GM12878 (cell line): ENCODE measurements around the gene ETHE1. TPM values are rescaled to one million over a fixed set of nuclear protein-coding genes. Genes with fewer than 3 reads are reported as not detected.

Experiments used
- ATAC-seq: fragments of 200-7000 bp; cut with Tn5 transposase; 3 replicates; pipeline ENCODE4 v1.9.1; 2020; ENCODE audit warnings: mild to moderate bottlenecking, moderate library complexity
- BruUV-seq: library from RNA; stranded (reverse); fragments of 400-500 nt; replicated peaks from 2 replicates; lab custom pipeline; 2021; lab: Mats Ljungman, UMichigan
- CTCF ChIA-PET: fragments of 300-600 bp; sonication (Branson Sonifier 250); formaldehyde crosslinking; extraction: SDS; loops from one replicate; lab custom pipeline; 2021; ENCODE audit warnings: inconsistent platforms; lab: Yijun Ruan, JAX
- POLR2A ChIA-PET: fragments of 350-600 bp; formaldehyde crosslinking; extraction: SDS; loops from one replicate; lab custom pipeline; 2021; ENCODE audit warnings: inconsistent platforms; lab: Charles Lee
- RAD21 ChIA-PET: fragments of 300-600 bp; sonication (Branson Sonifier 250); formaldehyde crosslinking; loops from one replicate; lab custom pipeline; 2023; ENCODE audit warnings: antibody characterized with exemption; ENCODE audit not compliant: unreplicated experiment; lab: Charles Lee
- SMC1A ChIA-PET: fragments of 300-600 bp; sonication (Branson Sonifier 250); formaldehyde crosslinking; loops from one replicate; lab custom pipeline; 2023; ENCODE audit not compliant: unreplicated experiment, uncharacterized antibody; lab: Charles Lee
- DNase-seq: peaks from one replicate; pipeline ENCODE4 v3.0.0-alpha.2; 2011; ENCODE audit warnings: low read depth, low spot score
- FAIRE-seq: peaks from 3 replicates; lab custom pipeline; 2011; peaks lifted over from hg19 to GRCh38; lab: Jason Lieb, UNC
- H2AFZ ChIP-seq: 2 replicates; pipeline ENCODE4 v1.6.0; 2011; ENCODE audit warnings: low read depth, low read length, control low read depth; ENCODE audit not compliant: control insufficient read depth
- H3K27ac ChIP-seq: 2 replicates; pipeline ENCODE4 v1.5.1; 2011; ENCODE audit warnings: control low read depth; ENCODE audit not compliant: control insufficient read depth, insufficient read depth
- H3K27me3 ChIP-seq, 2 experiments: replicated peaks in 1 of 2; 2 replicates each; pipeline versions ENCODE4 v1.6.0 to v1.6.1; 2011; ENCODE audit warnings: low read length in 1 of 2; ENCODE audit not compliant: control insufficient read depth in 2 of 2, insufficient read depth in 2 of 2
- H3K36me3 ChIP-seq, 2 experiments: 2 replicates each; pipeline ENCODE4 v1.5.1; 2011; ENCODE audit warnings: low read length in 1 of 2; ENCODE audit not compliant: control insufficient read depth in 2 of 2, insufficient read depth in 2 of 2
- H3K4me1 ChIP-seq: 2 replicates; pipeline ENCODE4 v1.6.1; 2011; ENCODE audit warnings: mild to moderate bottlenecking, low read length, moderate library complexity, mixed read lengths; ENCODE audit not compliant: control insufficient read depth, insufficient read depth
- H3K4me2 ChIP-seq: 2 replicates; pipeline ENCODE4 v1.6.0; 2011; ENCODE audit warnings: control low read depth; ENCODE audit not compliant: control insufficient read depth, insufficient read depth
- H3K4me3 ChIP-seq: fragments of 200-600 bp; sonication (generic); 2 replicates; pipeline ENCODE4 v1.5.1; 2016
- H3K79me2 ChIP-seq: 2 replicates; pipeline ENCODE4 v1.6.0; 2011; ENCODE audit warnings: low read length; ENCODE audit not compliant: control insufficient read depth, insufficient read depth
- H3K9ac ChIP-seq: 2 replicates; pipeline ENCODE4 v1.8.0; 2011; ENCODE audit warnings: low read length, control low read depth, mixed read lengths; ENCODE audit not compliant: control insufficient read depth, insufficient read depth
- H3K9me3 ChIP-seq: replicated peaks from 3 replicates; pipeline ENCODE4 v1.5.1; 2011; ENCODE audit warnings: mild to moderate bottlenecking, low read length; ENCODE audit not compliant: control insufficient read depth, insufficient read depth
- H4K20me1 ChIP-seq: 2 replicates; pipeline ENCODE4 v1.6.0; 2011; ENCODE audit not compliant: control insufficient read depth, insufficient read depth
- CTCF ChIP-seq, 3 experiments: IDR thresholded peaks in 2 of 3; conservative IDR thresholded peaks in 1 of 3; 2 replicates each; pipeline ENCODE4 v1.5.1; 2011; ENCODE audit warnings: low read depth in 3 of 3, low read length in 3 of 3, mild to moderate bottlenecking in 3 of 3, control low read depth in 2 of 3, moderate library complexity in 2 of 3, inconsistent platforms in 1 of 3, mixed read lengths in 1 of 3; ENCODE audit not compliant: control insufficient read depth in 2 of 3, insufficient read depth in 1 of 3; ENCODE audit errors: extremely low read depth in 1 of 3
- EZH2 ChIP-seq: IDR thresholded peaks from 2 replicates; pipeline ENCODE4 v1.6.1; 2012; ENCODE audit warnings: low read depth, mild to moderate bottlenecking, control low read depth, inconsistent platforms, low read length, borderline replicate concordance; ENCODE audit not compliant: control insufficient read depth
- FOS ChIP-seq: IDR thresholded peaks from 3 replicates; pipeline ENCODE4 v1.6.1; 2011; ENCODE audit warnings: borderline replicate concordance; ENCODE audit not compliant: insufficient read length; ENCODE audit errors: extremely low read depth
- FOXK2 ChIP-seq: fragments of 450-650 bp; IDR thresholded peaks from 2 replicates; pipeline ENCODE4 v1.6.1; 2017; ENCODE audit warnings: mild to moderate bottlenecking, moderate library complexity
- MEF2A ChIP-seq: IDR thresholded peaks from 2 replicates; pipeline ENCODE4 v1.6.1; 2011; ENCODE audit warnings: low read depth, mild to moderate bottlenecking, low read length, moderate library complexity; ENCODE audit not compliant: insufficient read depth
- MYC ChIP-seq: IDR thresholded peaks from 2 replicates; pipeline ENCODE4 v1.6.1; 2011; ENCODE audit warnings: mild to moderate bottlenecking, low read length, moderate library complexity, inconsistent platforms; ENCODE audit not compliant: insufficient read depth, insufficient replicate concordance, insufficient read length, severe bottlenecking
- RELA ChIP-seq: fragments of 450-650 bp; IDR thresholded peaks from 2 replicates; pipeline ENCODE4 v1.8.0; 2014; ENCODE audit warnings: borderline replicate concordance; ENCODE audit not compliant: partially characterized antibody
- RELB ChIP-seq: fragments of 450-650 bp; IDR thresholded peaks from 2 replicates; pipeline ENCODE4 v1.6.1; 2017; ENCODE audit warnings: low read depth, mild to moderate bottlenecking, moderate library complexity
- SRF ChIP-seq, 2 experiments: IDR thresholded peaks; 2 replicates each; pipeline ENCODE4 v1.6.1; 2011; ENCODE audit warnings: low read depth in 2 of 2, low read length in 2 of 2, mild to moderate bottlenecking in 1 of 2, moderate library complexity in 1 of 2
- YBX1 ChIP-seq: fragments of 450-650 bp; IDR thresholded peaks from 2 replicates; pipeline ENCODE4 v1.6.1; 2016; ENCODE audit warnings: antibody characterized with exemption
- YY1 ChIP-seq: IDR thresholded peaks from 2 replicates; pipeline ENCODE4 v1.6.1; 2011; ENCODE audit warnings: low read depth, mild to moderate bottlenecking, low read length
- ZZZ3 ChIP-seq: IDR thresholded peaks from 2 replicates; pipeline ENCODE4 v1.6.1; 2011; ENCODE audit warnings: low read depth; ENCODE audit not compliant: control insufficient read depth, insufficient read length
- WGBS: methylation state at CpG from one replicate; pipeline ENCODE4 v1.1.6; 2016; ENCODE audit warnings: low lambda C conversion rate; ENCODE audit not compliant: insufficient replicate concordance, insufficient coverage; ENCODE audit errors: missing lambda C conversion rate; 5-methylcytosine and 5-hydroxymethylcytosine counted together
- in situ Hi-C: fragments of 300-500 bp; cut with MboI; formaldehyde crosslinking; loops from 9 replicates; pipeline ENCODE4 v1.14.3; 2018; ENCODE audit warnings: mixed read lengths
- intact Hi-C: fragments of 100-400 bp; cut with micrococcal nuclease; formaldehyde crosslinking; loops from one replicate; pipeline ENCODE4 v1.14.2; 2022; ENCODE audit not compliant: unreplicated experiment
- polyA plus RNA-seq, 11 experiments: library from polyadenylated mRNA; depleted of rRNA in 4 of 11; unstranded in 6 of 11; stranded (reverse) in 5 of 11; fragments of >200 nt; fragmentation: Nextera tagmentation in 4 of 11; fragmentation: Illumina TruSeq in 1 of 11; extraction: Ambion mirVana in 4 of 11; extraction: Trizol in 1 of 11; gene quantifications; 1 replicate in 1 of 11; 2 replicates in 10 of 11; pipeline versions ENCODE4 v1.2.1 to v1.2.3, GENCODE V29; 2011 to 2016; ENCODE audit warnings: inconsistent platforms in 2 of 11, missing spikeins in 2 of 11, low read depth in 1 of 11
- total RNA-seq, 4 experiments: library from RNA; depleted of rRNA in 3 of 4; stranded (reverse); fragments of >200 nt in 3 of 4; fragmentation: Illumina TruSeq in 1 of 4; extraction: Trizol in 1 of 4; gene quantifications; 2 replicates each; pipeline versions ENCODE4 v1.2.1 to v1.2.3, GENCODE V29; 2013 to 2021
- TF ChIP-seq, protein P1 (sequence below): IDR thresholded peaks from 2 replicates; pipeline ENCODE4 v1.6.1; 2012; ENCODE audit warnings: low read length, inconsistent platforms

Gene ETHE1
- total and polyA plus RNA-seq, 10 of the 15 experiments (the other 5 are each of a cell fraction or from before 2014, with no cell fraction given), result 22.1 to 155 (median 52.7) TPM

GRCh38 chr19:43541920-43542650 lies 15.1 kb upstream of the ETHE1 start:
- FAIRE-seq, result no peak
- Histone ChIP-seq H3K9ac (no peak overlapping the region), H3K27ac (no peak overlapping the region), H3K9me3 (no peaks in the 10 kb centered on the region; the same call in 2 of the 3 replicates), H2AFZ (no peak overlapping the region), H3K36me3 (peaks cover 8 to 13% of the 10 kb centered on the region in 2 experiments), H3K4me3 (no peak overlapping the region), H4K20me1 (no peaks in the 10 kb centered on the region), H3K4me1 (no peaks in the 10 kb centered on the region), H3K79me2 (no peaks in the 10 kb centered on the region), H3K4me2 (no peak overlapping the region), H3K27me3 (no peaks in the 10 kb centered on the region)
- in situ Hi-C loops (no loop called here), intact Hi-C loops (no loop called here)
- CTCF ChIA-PET, result interaction anchor here (0.9 kb wide), 1 partner anchor 9 kb away, joined by 4 read pairs; the partner anchor contains the start of gene ZNF575
- no peak for DNase-seq
- SMC1A ChIA-PET, result no interaction called here
- RAD21 ChIA-PET, result no interaction called here
- 94% methylated on average over 5 of the region's 5 CpGs for WGBS
- no peak for ATAC-seq
- TF ChIP-seq MEF2A (no peak), YBX1 (no peak), FOXK2 (no peak), CTCF (IDR thresholded peaks at IDR 0.05 in 2 of 3, conservative IDR thresholded peaks at IDR 0.05 in 1 of 3; ENCODE audit: control insufficient read depth in 2 of 3, extremely low read depth in 1 of 3, insufficient read depth in 1 of 3, low read depth in 3 of 3, low read length in 3 of 3) (no peak), FOS (no peak), MYC (no peak), RELB (no peak), RELA (no peak), ZZZ3 (no peak), SRF (IDR thresholded peaks at IDR 0.05; ENCODE audit: low read depth in 2 of 2, low read length in 2 of 2) (no peak), EZH2 (no peak), YY1 (no peak)
- TF ChIP-seq, protein P1, sequence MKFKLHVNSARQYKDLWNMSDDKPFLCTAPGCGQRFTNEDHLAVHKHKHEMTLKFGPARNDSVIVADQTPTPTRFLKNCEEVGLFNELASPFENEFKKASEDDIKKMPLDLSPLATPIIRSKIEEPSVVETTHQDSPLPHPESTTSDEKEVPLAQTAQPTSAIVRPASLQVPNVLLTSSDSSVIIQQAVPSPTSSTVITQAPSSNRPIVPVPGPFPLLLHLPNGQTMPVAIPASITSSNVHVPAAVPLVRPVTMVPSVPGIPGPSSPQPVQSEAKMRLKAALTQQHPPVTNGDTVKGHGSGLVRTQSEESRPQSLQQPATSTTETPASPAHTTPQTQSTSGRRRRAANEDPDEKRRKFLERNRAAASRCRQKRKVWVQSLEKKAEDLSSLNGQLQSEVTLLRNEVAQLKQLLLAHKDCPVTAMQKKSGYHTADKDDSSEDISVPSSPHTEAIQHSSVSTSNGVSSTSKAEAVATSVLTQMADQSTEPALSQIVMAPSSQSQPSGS, result no peak
- POLR2A ChIA-PET, result interaction anchor here (0.5 kb wide), 1 partner anchor 120 kb away, joined by 3 read pairs; no protein-coding TSS in a partner anchor
- no TSS peak for BruUV-seq
